ENCODE results near the gene FAM120AOS.

Gene FAM120AOS

GRCh38 chr9:93479726-93480125, 26.3 kb upstream of the FAM120AOS start:
- no peak for TF ChIP-seq CTCF (IDR thresholded peaks at IDR 0.05; ENCODE audit: low read depth, low read length, missing control alignments)
- no peak for DNase-seq (ENCODE audit: extremely low read depth, low read depth)

GRCh38 chr9:93477397-93477796, 24.0 kb upstream of the FAM120AOS start:
- DNase-seq (ENCODE audit: extremely low read depth, low read depth), result no peak
- TF ChIP-seq CTCF (IDR thresholded peaks at IDR 0.05; ENCODE audit: low read depth, low read length, missing control alignments), result no peak
- no peak overlapping the region for H3K4me3 ChIP-seq (replicated peaks; ENCODE audit: low read depth, low read length)

More at GRCh38 chr9:93479726-93480125, 26.3 kb upstream of the FAM120AOS start:
- H3K4me3 ChIP-seq (replicated peaks; ENCODE audit: low read depth, low read length), result no peak overlapping the region

GRCh38 chr9:93476924-93477323, 23.5 kb upstream of the FAM120AOS start:
- H3K4me3 ChIP-seq (replicated peaks; ENCODE audit: low read depth, low read length), result no peak overlapping the region
- no peak for TF ChIP-seq CTCF (IDR thresholded peaks at IDR 0.05; ENCODE audit: low read depth, low read length, missing control alignments)
- DNase-seq (ENCODE audit: extremely low read depth, low read depth), result no peak

GRCh38 chr9:93475856-93476255, 22.5 kb upstream of the FAM120AOS start:
- TF ChIP-seq CTCF (IDR thresholded peaks at IDR 0.05; ENCODE audit: low read depth, low read length, missing control alignments), result no peak
- no peak overlapping the region for H3K4me3 ChIP-seq (replicated peaks; ENCODE audit: low read depth, low read length)
- no peak for DNase-seq (ENCODE audit: extremely low read depth, low read depth)

- no peak for TF ChIP-seq CTCF (IDR thresholded peaks at IDR 0.05; ENCODE audit: low read depth, low read length, missing control alignments)
- no peak for DNase-seq (ENCODE audit: extremely low read depth, low read depth)
- no peak overlapping the region for H3K4me3 ChIP-seq (replicated peaks; ENCODE audit: low read depth, low read length)
Measured at GRCh38 chr9:93475108-93475507, 21.7 kb upstream of the FAM120AOS start.

GRCh38 chr9:93473411-93473810, 20.0 kb upstream of the FAM120AOS start:
- TF ChIP-seq CTCF (IDR thresholded peaks at IDR 0.05; ENCODE audit: low read depth, low read length, missing control alignments), result no peak
- H3K4me3 ChIP-seq (replicated peaks; ENCODE audit: low read depth, low read length), result no peak overlapping the region
- no peak for DNase-seq (ENCODE audit: extremely low read depth, low read depth)

GRCh38 chr9:93471124-93471523, 17.7 kb upstream of the FAM120AOS start:
- no peak overlapping the region for H3K4me3 ChIP-seq (replicated peaks; ENCODE audit: low read depth, low read length)
- DNase-seq (ENCODE audit: extremely low read depth, low read depth), result no peak
- TF ChIP-seq CTCF (IDR thresholded peaks at IDR 0.05; ENCODE audit: low read depth, low read length, missing control alignments), result no peak
